DND-41 (cell line): ENCODE measurements around the gene PLD2.

Source experiments
- ATAC-seq: fragments of 200-7000 bp; cut with Tn5 transposase; 3 replicates; pipeline ENCODE4 v1.9.1; 2021; ENCODE audit warnings: low read depth; ENCODE audit not compliant: insufficient read depth
- DNase-seq: peaks from one replicate; pipeline ENCODE4 v3.0.0-alpha.2; 2020
- H2AFZ ChIP-seq: 2 replicates; pipeline ENCODE4 v1.6.0; 2012; ENCODE audit warnings: low read depth, low read length
- H3K27ac ChIP-seq: 2 replicates; pipeline ENCODE4 v1.5.1; 2012; ENCODE audit warnings: low read length, inconsistent platforms
- H3K27me3 ChIP-seq: fragments of 200-600 bp; sonication (generic); 2 replicates; pipeline ENCODE4 v1.6.0; 2012; ENCODE audit warnings: low read length, mild to moderate bottlenecking, inconsistent platforms; ENCODE audit not compliant: insufficient read depth, poor library complexity
- H3K36me3 ChIP-seq: 2 replicates; pipeline ENCODE4 v1.5.1; 2012; ENCODE audit warnings: low read length, inconsistent platforms; ENCODE audit not compliant: insufficient read depth
- H3K4me1 ChIP-seq: 2 replicates; pipeline ENCODE4 v1.5.1; 2012; ENCODE audit warnings: mild to moderate bottlenecking, low read length; ENCODE audit not compliant: insufficient read depth
- H3K4me2 ChIP-seq: 2 replicates; pipeline ENCODE4 v1.6.0; 2012; ENCODE audit warnings: mild to moderate bottlenecking, moderate library complexity, low read length, inconsistent platforms; ENCODE audit not compliant: insufficient read depth
- H3K4me3 ChIP-seq, 2 experiments: fragments of 200-600 bp in 1 of 2; shearing (Covaris generic) in 1 of 2; 2 replicates each; pipeline ENCODE4 v1.5.1; 2012 to 2016; ENCODE audit warnings: inconsistent platforms in 2 of 2, low read length in 2 of 2, mild to moderate bottlenecking in 2 of 2, low read depth in 1 of 2, moderate library complexity in 1 of 2
- H3K79me2 ChIP-seq: 2 replicates; pipeline ENCODE4 v1.6.0; 2012; ENCODE audit warnings: low read length, inconsistent platforms; ENCODE audit not compliant: insufficient read depth
- H3K9ac ChIP-seq: 2 replicates; pipeline ENCODE4 v1.6.0; 2012; ENCODE audit warnings: low read depth, mild to moderate bottlenecking, inconsistent platforms, low read length, moderate library complexity
- H3K9me3 ChIP-seq: 2 replicates; pipeline ENCODE4 v1.5.1; 2012; ENCODE audit warnings: low read length, moderate library complexity, mild to moderate bottlenecking, inconsistent platforms; ENCODE audit not compliant: insufficient read depth, severe bottlenecking
- H4K20me1 ChIP-seq: 2 replicates; pipeline ENCODE4 v1.6.0; 2012; ENCODE audit warnings: low read length; ENCODE audit not compliant: insufficient read depth
- CTCF ChIP-seq: IDR thresholded peaks from 2 replicates; pipeline ENCODE4 v1.5.1; 2012; ENCODE audit warnings: borderline replicate concordance, low read length, moderate library complexity, mild to moderate bottlenecking; ENCODE audit not compliant: poor library complexity, severe bottlenecking; ENCODE audit errors: extremely low read depth
- EZH2 ChIP-seq: IDR thresholded peaks from 3 replicates; pipeline ENCODE4 v1.6.1; 2012; ENCODE audit warnings: borderline replicate concordance, low read depth, mild to moderate bottlenecking, moderate library complexity, low read length, inconsistent platforms; ENCODE audit not compliant: severe bottlenecking

PLD2 gene

GRCh38 chr17:4845118-4845517 lies 38.2 kb downstream of the PLD2 start:
- no peak overlapping the region for H2AFZ ChIP-seq
- no peaks in the 10 kb centered on the region for H3K4me1 ChIP-seq
- no peak overlapping the region for H3K4me2 ChIP-seq
- H3K36me3 ChIP-seq: no peaks in the 10 kb centered on the region
- H3K4me3 ChIP-seq: no peak overlapping the region
- H4K20me1 ChIP-seq: peaks cover 94% of the 10 kb centered on the region
- no peaks in the 10 kb centered on the region for H3K27me3 ChIP-seq
- H3K9me3 ChIP-seq: no peaks in the 10 kb centered on the region
- ATAC-seq (no peak), DNase-seq (no peak)
- H3K79me2 ChIP-seq: peaks cover 65% of the 10 kb centered on the region
- TF ChIP-seq CTCF (no peak), EZH2 (no peak)
- H3K27ac ChIP-seq: no peak overlapping the region
- H3K9ac ChIP-seq: no peak overlapping the region

GRCh38 chr17:4846635-4847390 lies 39.9 kb downstream of the PLD2 start:
- Histone ChIP-seq H3K79me2 (peaks cover 63% of the 10 kb centered on the region), H3K36me3 (no peaks in the 10 kb centered on the region), H3K4me3 (no peak overlapping the region), H3K27me3 (no peaks in the 10 kb centered on the region), H3K4me2 (no peak overlapping the region), H3K4me1 (no peaks in the 10 kb centered on the region), H4K20me1 (peaks cover 93% of the 10 kb centered on the region), H3K27ac (no peak overlapping the region), H3K9me3 (no peaks in the 10 kb centered on the region), H2AFZ (no peak overlapping the region), H3K9ac (no peak overlapping the region)
- no peak for ATAC-seq
- TF ChIP-seq CTCF (no peak), EZH2 (no peak)
- DNase-seq: no peak

- DNase-seq: no peak
- Histone ChIP-seq H3K4me1 (no peaks in the 10 kb centered on the region), H3K9ac (no peak overlapping the region), H3K36me3 (peaks cover under 1% of the 10 kb centered on the region; the same call in 1 of the 2 replicates), H3K79me2 (peaks cover 52% of the 10 kb centered on the region), H3K27me3 (no peaks in the 10 kb centered on the region), H2AFZ (no peak overlapping the region), H3K4me2 (no peak overlapping the region), H4K20me1 (peaks cover 87% of the 10 kb centered on the region), H3K9me3 (no peaks in the 10 kb centered on the region), H3K4me3 (no peak overlapping the region), H3K27ac (no peak overlapping the region)
- TF ChIP-seq EZH2 (no peak), CTCF (no peak)
- no peak for ATAC-seq
Measured at GRCh38 chr17:4849011-4849536, 42.1 kb downstream of the PLD2 start.
